Activated CD4-positive, CD25-positive, alpha-beta regulatory T cell treated with anti-CD3 and anti-CD28 coated beads, Interleukin-2, amount 50 U/mL, for 72 hours (primary cell): Measurements from ENCODE around the gene BCKDHA.
"Not testable (repeated sequence)": the region's sequence is repeated elsewhere in the genome, so short reads cannot be mapped to it uniquely, and the experiment has no call there.

Experiments used
- DNase-seq: peaks from one replicate; pipeline ENCODE4 v3.0.0; 2021

Gene BCKDHA

DNA sequence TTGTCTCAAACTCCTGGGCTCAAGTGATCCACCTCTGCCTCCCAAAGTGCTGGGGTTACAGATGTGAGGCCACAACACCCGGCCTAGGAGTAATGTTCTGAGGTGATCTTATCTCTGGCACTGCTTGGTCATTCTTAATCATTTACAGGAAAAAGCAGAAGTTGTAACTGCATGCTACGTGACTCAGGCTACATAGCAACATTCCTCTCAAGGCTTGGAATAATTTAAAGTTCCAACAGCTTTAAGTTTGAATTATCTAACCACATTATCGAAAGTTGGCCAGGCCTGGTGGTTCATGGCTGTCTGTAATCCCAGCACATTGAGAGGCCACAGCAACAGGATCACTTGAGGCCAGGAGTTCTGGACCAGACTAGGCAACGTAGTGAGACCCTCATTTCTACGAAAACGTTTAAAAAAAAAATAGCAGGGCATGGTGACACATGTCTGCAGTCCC lies 29.7 kb upstream of the BCKDHA start:
- no peak for DNase-seq

DNA sequence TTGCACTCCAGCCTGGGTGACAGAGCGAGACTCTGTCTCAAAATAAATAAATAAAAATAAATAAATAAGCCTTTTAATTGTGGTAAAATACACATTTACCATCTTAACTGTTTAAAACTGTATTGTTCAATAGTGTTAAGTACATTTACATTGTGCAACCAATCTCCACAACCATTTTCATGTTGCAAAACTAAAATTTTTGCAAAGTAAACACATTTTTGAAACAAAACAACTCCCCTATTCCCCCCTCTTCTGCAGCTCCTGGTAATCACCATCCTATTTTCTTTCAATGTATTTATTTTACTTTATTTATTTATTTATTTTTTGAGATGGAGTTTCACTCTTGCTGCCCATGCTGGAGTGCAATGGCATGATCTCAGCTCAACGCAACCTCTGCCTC lies 27.8 kb upstream of the BCKDHA start:
- DNase-seq = no peak

- not testable (repeated sequence) for DNase-seq
Observed at GRCh38 chr19:41371119-41371518, 26.5 kb upstream of the BCKDHA start.

DNA sequence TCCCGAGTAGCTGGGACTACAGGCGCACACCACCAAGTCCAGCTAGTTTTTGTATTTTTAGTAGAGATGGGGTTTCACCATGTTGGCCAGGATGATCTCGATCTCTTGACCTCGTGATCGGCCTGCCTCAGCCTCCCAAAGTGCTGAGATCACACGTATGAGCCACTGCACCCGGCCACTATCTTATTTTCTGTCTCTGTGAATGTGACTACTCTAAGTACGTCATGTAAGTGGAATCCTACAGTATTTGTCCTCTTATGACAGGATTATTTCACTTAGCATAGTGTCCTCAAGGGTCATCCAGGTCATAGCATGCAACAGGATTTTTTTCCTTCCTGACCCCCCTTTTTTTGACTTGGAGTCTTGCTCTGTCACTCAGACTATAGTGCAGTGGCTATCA lies 26.1 kb upstream of the BCKDHA start:
- no peak for DNase-seq

DNA sequence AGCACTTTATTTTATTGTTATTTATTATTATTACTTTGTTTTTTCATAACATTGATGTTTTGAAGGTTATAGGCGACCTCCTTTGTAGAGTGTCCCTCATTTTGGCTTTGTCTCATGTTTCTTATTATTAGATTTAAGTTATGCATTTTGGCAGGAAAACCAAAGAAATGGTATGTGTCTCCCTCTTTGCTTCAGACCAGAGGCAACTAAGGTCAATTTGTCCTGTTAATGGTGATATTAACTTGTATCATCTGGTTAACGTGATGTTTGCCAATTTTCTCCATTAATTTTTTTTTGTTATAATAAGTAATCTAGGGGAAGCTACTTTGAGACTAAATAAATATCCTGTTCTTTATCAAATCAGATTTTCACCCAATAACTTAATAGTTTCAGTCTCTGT lies 25.1 kb upstream of the BCKDHA start:
- DNase-seq = no peak

GRCh38 chr19:41373993-41374392 lies 23.6 kb upstream of the BCKDHA start:
- no peak for DNase-seq

- DNase-seq = peak; percentile 35
Observed at GRCh38 chr19:41376241-41376997, 21.2 kb upstream of the BCKDHA start, which contains the start of gene TMEM91. TSS of gene TMEM91 (plus strand) at chr19:41376533. CDS start at chr19:41378310, 1,777 bp downstream.

DNA sequence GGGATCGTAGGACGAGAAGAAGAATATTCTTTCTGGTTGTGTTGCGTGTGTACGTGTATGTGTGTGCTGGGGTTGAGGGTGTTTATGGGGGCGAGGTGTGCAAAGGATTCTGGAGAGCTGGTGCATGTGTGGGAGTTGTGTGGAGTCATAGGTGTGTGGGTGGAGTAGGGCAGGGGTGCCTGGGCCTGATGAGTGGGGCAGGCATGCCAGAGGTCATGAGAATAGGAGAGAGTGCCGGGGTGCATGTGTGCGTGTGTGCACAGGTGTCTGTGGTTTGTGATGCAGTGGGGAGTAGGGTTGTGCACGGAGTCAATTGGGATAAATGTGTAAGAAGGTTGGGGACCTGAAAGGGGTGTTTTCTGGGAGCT lies 20.6 kb upstream of the BCKDHA start:
- DNase-seq = no peak

DNA sequence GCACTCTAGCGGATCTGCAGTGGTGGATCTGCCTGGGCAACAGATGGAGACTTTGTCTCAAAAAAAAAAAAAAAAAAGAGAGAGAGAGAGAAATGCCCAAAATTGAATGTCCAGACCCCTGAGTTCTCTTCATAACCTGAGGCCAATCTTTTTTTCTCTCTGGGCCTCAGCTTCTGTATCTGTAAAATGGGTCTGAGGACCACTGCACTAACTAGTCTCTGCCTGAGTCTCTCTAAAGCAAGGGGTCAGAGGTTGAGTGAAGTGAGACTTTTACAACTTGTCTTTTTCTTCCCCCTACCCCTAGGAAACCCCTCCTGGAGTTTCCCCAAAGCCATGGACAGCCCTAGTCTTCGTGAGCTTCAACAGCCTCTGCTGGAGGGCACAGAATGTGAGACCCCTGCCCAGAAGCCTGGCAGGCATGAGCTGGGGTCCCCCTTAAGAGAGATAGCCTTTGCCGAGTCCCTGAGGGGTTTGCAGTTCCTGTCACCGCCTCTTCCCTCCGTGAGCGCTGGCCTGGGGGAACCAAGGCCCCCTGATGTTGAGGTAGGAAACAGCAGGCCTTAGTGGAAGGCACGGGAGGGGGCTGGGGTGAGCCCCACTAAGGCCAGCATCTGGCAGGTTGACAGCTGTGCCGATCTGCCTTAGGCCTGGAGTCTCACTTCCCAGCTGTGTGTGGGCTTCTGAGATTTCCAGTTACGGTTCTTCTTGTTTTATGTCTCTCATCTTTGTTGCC lies 19.5 kb upstream of the BCKDHA start:
- DNase-seq = no peak

- not testable (repeated sequence) for DNase-seq
Observed at GRCh38 chr19:41381536-41381935, 16.1 kb upstream of the BCKDHA start.

DNA sequence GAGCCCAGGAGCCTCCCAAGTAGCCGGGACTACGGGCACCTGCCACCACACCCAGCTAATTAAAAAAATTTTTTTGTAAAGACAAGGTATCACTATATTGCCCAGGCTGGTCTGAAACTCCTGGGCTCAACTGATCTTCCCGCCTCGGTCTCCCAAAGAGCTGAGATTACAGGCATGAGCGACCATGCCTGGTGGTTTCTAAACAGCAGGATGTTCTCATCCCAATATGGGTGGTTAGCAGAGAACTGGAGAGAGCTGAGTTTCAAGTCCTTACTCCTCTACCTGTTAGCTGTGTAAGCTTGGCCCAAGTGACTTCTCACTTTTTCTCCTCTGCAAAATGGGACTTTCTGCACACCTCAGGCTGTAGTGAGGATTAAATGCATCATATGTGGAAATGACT lies 13.3 kb upstream of the BCKDHA start:
- DNase-seq = no peak

DNA sequence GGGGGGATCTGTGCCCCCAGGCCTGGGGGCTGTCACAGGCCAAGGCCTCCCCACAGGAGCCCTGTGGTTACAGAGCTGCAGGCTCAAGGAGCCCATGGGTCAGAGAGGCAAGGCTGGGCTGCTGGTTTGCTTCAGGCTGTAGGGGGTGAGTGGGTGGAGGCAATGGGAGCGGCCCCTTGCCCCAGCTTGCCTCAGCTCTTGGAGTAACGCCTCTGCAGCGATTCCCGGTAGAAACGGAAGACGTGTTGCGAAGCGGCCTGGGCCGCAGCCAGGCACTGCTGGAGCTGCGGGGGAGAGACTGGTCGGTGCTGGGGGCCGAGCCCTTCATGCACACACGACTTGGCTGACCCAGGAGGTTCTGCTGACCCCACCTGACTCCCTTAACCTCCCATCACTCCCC lies 11.2 kb upstream of the BCKDHA start:
- DNase-seq = no peak

- no peak for DNase-seq
Observed at GRCh38 chr19:41391618-41392017, 6.0 kb upstream of the BCKDHA start.

GRCh38 chr19:41392775-41393174 lies 4.8 kb upstream of the BCKDHA start:
- DNase-seq = no peak

- DNase-seq = no peak
Observed at GRCh38 chr19:41395355-41395754, 2.3 kb upstream of the BCKDHA start.

DNA sequence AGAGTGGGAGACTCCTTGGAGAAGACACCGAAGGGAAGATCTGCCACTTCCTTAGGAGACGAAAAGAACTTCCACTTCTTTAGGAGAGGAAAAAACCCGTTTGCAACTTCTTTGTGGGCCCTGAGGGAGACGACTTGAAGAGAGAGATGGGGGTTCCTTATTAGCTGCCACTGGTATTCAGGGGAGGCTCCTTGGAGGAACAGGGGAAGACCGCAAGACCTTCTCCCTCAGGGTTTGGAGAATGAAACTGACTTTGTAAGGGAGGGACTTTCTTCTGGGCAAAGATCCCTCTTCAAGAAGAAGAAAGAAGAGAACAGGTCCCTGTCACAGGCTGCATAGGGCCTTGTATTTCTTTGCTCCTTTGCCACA lies 416 bp downstream of the BCKDHA start:
- no peak for DNase-seq

GRCh38 chr19:41398598-41398997 lies 980 bp downstream of the BCKDHA start:
- DNase-seq = no peak

- DNase-seq = no peak
Observed at GRCh38 chr19:41399091-41399490, 1.5 kb downstream of the BCKDHA start.

- no peak for DNase-seq
Observed at GRCh38 chr19:41399525-41399924, 1.9 kb downstream of the BCKDHA start.

DNA sequence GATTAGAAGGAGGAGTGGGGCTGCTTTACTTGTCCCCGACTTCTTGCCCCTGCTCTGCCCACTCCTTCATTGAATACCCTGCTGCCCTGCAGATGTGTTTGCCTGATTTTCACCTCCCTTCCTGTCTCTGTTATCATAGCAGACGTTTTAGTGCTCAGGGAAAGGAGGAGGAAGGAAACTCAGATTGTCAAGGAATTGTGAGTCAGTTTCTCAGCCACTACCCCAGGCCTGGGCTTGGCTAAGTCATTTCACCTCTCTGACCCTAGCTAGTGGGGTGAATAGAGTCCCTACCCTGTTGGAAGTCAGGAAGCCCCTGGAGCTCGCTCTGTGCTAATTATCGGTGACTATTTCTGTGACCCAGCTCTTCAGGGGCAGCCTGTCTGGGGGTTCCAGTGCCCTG lies 3.9 kb downstream of the BCKDHA start:
- DNase-seq = no peak

DNA sequence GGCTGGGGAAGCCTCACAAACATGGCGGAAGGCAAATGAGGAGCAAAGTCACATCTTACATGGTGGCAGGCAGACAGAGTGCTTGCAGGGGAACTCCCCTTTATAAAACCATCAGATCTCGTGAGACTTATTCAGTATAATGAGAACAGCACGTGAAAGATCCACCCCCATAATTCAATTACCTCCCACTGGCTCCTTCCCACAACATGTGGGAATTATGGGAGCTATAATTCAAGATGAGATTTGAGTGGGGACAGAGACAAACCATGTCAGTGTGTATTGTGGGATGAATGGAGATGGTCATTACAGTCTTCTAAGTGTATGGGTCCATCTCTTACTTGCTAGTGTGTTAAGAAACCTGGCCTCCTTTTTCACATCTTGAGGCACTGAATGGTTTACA lies 4.4 kb downstream of the BCKDHA start:
- no peak for DNase-seq

DNA sequence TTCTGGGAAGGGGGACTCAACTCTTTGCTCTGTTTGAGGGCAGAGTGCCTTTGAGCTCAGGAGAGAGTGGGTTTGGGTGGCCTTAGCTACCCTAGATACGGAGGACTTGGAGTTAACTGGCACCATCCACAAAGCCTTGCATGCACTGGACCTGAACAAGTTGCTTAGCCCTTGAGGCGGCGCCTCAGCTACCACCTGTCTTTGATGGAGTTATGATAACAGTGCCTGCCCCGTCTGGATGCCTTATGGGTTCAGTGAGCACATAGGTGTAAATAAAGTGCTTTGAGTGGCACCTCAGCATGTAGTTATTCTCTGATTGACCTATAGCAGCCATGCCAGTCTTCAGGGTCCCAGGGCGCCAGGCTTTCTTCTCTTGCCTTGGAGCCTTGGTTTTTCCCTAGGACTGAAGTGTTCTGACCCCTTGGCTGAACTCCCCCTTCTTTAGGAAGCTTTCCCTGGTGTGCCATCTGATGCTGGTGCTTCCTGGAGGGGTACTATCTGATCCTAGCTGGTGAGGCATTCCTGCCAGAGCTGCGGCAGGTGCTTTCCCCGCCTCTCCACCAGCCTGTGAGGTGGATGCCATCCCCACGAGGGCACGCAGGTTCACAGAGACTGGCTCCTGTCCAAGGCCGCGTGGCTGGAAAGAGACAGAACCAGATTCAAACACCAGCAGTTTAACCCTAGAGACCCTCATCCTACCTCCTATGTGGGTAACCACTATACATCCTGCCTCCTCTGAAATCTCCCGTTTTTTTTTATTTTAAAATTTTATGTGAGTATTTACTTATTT lies 5.8 kb downstream of the BCKDHA start:
- DNase-seq = no peak

- DNase-seq = no peak
Observed at GRCh38 chr19:41405776-41406175, 8.2 kb downstream of the BCKDHA start.

DNA sequence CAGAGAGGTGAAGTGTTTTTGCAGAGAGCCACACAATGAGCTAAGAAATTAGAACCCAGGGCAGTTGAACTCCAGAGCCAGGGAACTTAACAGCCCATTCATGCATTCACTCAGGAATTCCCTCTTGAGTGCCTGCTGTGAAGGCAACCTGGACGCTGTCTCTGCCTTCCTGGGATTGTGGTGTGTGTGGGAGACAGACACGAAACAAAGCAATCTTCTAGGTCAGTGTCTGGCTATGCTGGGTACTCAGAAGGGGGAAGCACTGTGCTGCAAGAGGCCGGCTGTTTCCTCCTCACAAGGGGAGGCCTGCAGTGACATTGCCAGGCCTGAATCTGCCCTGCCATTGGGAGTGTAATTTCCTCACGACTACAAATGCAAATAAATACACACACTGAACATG lies 9.7 kb downstream of the BCKDHA start:
- no peak for DNase-seq
